Hepatocyte (in vitro differentiated cells): Measurements from ENCODE around the gene SERGEF.

Experiments used
- CTCF ChIP-seq: fragments of 200-600 bp; sonication (generic); IDR thresholded peaks from 2 replicates; pipeline ENCODE4 v1.5.1; 2016; ENCODE audit warnings: antibody characterized with exemption, mild to moderate bottlenecking; ENCODE audit not compliant: poor library complexity
- EZH2 ChIP-seq: fragments of 200-600 bp; sonication (generic); IDR thresholded peaks from 2 replicates; pipeline ENCODE4 v1.6.1; 2016; ENCODE audit warnings: antibody characterized with exemption, mild to moderate bottlenecking, borderline replicate concordance

- no peak for TF ChIP-seq CTCF
- no peak for TF ChIP-seq EZH2
Measured at GRCh38 chr11:17775035-17775348, 237.9 kb downstream of the SERGEF start.
